DOHH2 (cell line): Measurements from ENCODE around the gene CEMIP2.

Experiments
- CTCF ChIP-seq: fragments of 200-600 bp; sonication (generic); IDR thresholded peaks from one replicate; pipeline ENCODE4 v1.5.1; 2014; ENCODE audit warnings: antibody characterized with exemption, mild to moderate bottlenecking, low read depth, low read length; ENCODE audit not compliant: poor library complexity, severe bottlenecking
- EZH2phosphoT487 ChIP-seq: fragments of 200-600 bp; sonication (generic); IDR thresholded peaks from 2 replicates; pipeline ENCODE4 v1.6.1; 2017; ENCODE audit warnings: borderline replicate concordance, mild to moderate bottlenecking, antibody characterized with exemption, low read length, moderate library complexity, mixed read lengths

- no peak for TF ChIP-seq CTCF
- TF ChIP-seq EZH2phosphoT487: no peak
Observed at GRCh38 chr9:71763832-71764231, 4.5 kb downstream of the CEMIP2 start.
